VCaP (cell line): ENCODE measurements around the gene SERPINA1.
"Not testable (repeated sequence)": the region's sequence is repeated elsewhere in the genome, so short reads cannot be mapped to it uniquely, and the experiment has no call there.

Experiments used
- H3K27ac ChIP-seq: fragments of 450-650 bp; 2 replicates; pipeline ENCODE4 v1.5.1; 2017
- CTCF ChIP-seq: fragments of 450-650 bp; conservative IDR thresholded peaks from 2 replicates; pipeline ENCODE4 v1.5.1; 2017; ENCODE audit warnings: mild to moderate bottlenecking, moderate library complexity

The SERPINA1 gene

DNA sequence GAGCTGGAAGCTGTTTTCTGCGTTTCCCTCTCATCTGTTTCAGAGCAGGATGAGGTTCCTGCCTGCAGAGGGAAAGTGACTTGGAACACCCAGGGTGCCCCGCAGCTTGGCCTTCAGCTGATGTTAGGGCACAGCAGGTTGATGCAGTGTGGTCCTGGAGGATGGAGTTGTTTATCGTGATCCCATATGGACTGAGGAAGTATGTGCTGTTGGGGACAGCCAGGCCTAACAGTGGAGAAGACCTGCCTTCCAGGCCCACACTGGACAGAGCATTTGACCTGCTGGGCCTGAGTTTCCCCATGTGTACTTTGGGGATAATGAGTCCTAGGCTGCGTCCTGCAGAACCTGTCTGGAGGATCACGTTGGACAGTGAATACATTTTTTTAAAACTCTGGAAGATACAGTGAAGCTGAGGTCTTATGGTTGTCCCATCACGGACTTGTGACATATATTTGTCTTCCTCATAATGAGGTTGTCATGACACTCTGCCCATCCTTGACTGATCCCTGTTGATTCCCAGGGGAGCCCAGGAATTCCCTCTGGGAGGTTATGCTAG is 12.8 kb downstream of the SERPINA1 start:
- H3K27ac ChIP-seq: no peak overlapping the region
- TF ChIP-seq CTCF: no peak

GRCh38 chr14:94374749-94375260 is 13.6 kb downstream of the SERPINA1 start:
- TF ChIP-seq CTCF: no peak

DNA sequence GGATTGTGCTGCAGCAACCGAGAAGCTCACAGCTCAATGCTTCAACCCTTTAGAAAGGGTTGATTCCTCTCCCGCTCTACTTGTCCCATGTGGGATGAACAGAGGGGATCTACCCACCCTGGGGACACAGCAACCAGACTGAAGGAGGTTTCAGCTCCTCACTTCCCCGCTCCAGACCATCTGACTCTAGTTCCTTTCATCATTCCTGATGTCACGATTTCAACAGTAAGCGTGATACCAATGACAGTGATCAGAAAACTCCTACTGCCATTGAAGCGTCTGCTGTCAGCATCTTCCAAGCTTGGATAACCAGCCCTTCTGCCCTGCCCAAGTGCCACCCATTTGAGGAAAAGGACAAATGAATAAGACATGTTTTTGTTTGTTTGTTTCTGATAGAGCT is 14.3 kb downstream of the SERPINA1 start:
- no peak overlapping the region for H3K27ac ChIP-seq
- TF ChIP-seq CTCF: no peak

More at GRCh38 chr14:94374749-94375260, 13.6 kb downstream of the SERPINA1 start:
- H3K27ac ChIP-seq: no peak overlapping the region

GRCh38 chr14:94373708-94374107 is 14.7 kb downstream of the SERPINA1 start:
- TF ChIP-seq CTCF: no peak
- H3K27ac ChIP-seq: no peak overlapping the region

- no peak for TF ChIP-seq CTCF
- no peak overlapping the region for H3K27ac ChIP-seq
Measured at GRCh38 chr14:94372021-94372605, 16.3 kb downstream of the SERPINA1 start.

DNA sequence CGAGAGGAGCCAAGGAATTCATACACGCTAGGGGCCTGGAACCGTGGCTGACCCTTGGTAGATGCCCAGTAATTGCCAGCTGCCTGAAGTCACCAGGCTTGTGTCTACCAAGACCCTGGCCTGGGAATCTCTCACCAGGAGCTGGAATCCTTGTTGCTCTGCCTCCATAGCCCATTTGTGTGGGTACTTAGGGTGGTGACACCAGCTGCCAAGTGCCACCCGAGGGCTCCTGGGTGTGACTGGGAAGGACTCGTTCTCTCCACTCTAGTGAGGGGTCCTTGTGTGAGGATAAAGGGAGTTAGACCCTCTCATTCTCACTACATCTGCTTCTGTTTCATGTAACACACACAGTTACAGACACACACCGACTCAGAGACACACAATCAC is 17.9 kb downstream of the SERPINA1 start:
- no peak for TF ChIP-seq CTCF
- no peak overlapping the region for H3K27ac ChIP-seq

GRCh38 chr14:94369766-94370523 is 18.5 kb downstream of the SERPINA1 start:
- H3K27ac ChIP-seq: not testable (repeated sequence)

DNA sequence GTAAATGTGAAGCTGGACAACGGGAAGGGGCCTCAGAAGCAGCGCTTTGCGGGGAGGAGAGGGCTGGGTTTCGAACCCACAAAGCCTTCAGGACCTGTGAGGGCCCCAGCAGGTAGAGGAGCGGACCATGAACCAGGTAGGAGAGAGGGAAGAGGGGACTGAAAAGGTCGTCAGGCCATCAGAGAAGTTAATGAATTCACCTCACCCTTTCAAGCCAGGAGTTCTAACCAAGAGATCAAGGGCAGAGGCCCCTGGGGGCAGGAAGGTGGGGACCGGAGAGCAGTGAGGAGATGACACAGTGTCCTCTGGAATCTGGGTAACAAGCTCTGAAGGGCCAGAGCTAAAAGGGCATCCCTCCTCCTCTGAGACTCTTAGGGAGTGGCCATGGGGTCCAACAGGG is 19.4 kb downstream of the SERPINA1 start:
- no peak for TF ChIP-seq CTCF
- no peak overlapping the region for H3K27ac ChIP-seq
